UCSD-AML1 (cell line): ENCODE results near the gene C16orf89.
A peak's percentile ranks its signal among the peaks of the same experiment; 100 is the strongest.
"Not testable (repeated sequence)": the region's sequence is repeated elsewhere in the genome, so short reads cannot be mapped to it uniquely, and the experiment has no call there.

Source experiments
- DNase-seq: peaks from one replicate; lab custom pipeline; 2025; ENCODE audit not compliant: unreplicated experiment; lab: John Stamatoyannopoulos, UW

Gene C16orf89

GRCh38 chr16:5084802-5085201 lies 19.0 kb upstream of the C16orf89 start:
- peak; percentile 44 for DNase-seq

- not testable (repeated sequence) for DNase-seq
Observed at GRCh38 chr16:5084099-5084731, 18.5 kb upstream of the C16orf89 start.

GRCh38 chr16:5083646-5084045 lies 17.9 kb upstream of the C16orf89 start:
- DNase-seq, result not testable (repeated sequence)

- not testable (repeated sequence) for DNase-seq
Observed at GRCh38 chr16:5080996-5081395, 15.2 kb upstream of the C16orf89 start.

- DNase-seq, result not testable (repeated sequence)
Observed at GRCh38 chr16:5080461-5080860, 14.7 kb upstream of the C16orf89 start.

GRCh38 chr16:5078626-5079025 lies 12.9 kb upstream of the C16orf89 start:
- no peak for DNase-seq

- DNase-seq, result no peak
Observed at GRCh38 chr16:5077304-5077703, 11.5 kb upstream of the C16orf89 start.

- no peak for DNase-seq
Observed at GRCh38 chr16:5075637-5076036, 9.9 kb upstream of the C16orf89 start.

GRCh38 chr16:5073771-5074170 lies 8.0 kb upstream of the C16orf89 start:
- not testable (repeated sequence) for DNase-seq

- DNase-seq, result no peak
Observed at GRCh38 chr16:5073279-5073629, 7.5 kb upstream of the C16orf89 start.

- no peak for DNase-seq
Observed at GRCh38 chr16:5072334-5073278, 6.8 kb upstream of the C16orf89 start.

GRCh38 chr16:5071681-5072333 lies 6.1 kb upstream of the C16orf89 start, which contains the start of gene ALG1:
TSS of gene ALG1 (plus strand) at chr16:5071843. CDS start at chr16:5071850, 7 bp downstream.
- peak; percentile 90 for DNase-seq

- no peak for DNase-seq
Observed at GRCh38 chr16:5071341-5071680, 5.6 kb upstream of the C16orf89 start.

- DNase-seq, result no peak
Observed at GRCh38 chr16:5070431-5071186, 4.9 kb upstream of the C16orf89 start.

GRCh38 chr16:5069854-5070253 lies 4.1 kb upstream of the C16orf89 start:
- no peak for DNase-seq

- no peak for DNase-seq
Observed at GRCh38 chr16:5069048-5069447, 3.3 kb upstream of the C16orf89 start.

- DNase-seq, result no peak
Observed at GRCh38 chr16:5066511-5066910, 755 bp upstream of the C16orf89 start.

- no peak for DNase-seq
Observed at GRCh38 chr16:5065326-5065725, 430 bp downstream of the C16orf89 start.

GRCh38 chr16:5064915-5065314 lies 841 bp downstream of the C16orf89 start:
- DNase-seq, result no peak

GRCh38 chr16:5062790-5063765 lies 2.7 kb downstream of the C16orf89 start:
- no peak for DNase-seq
